Right renal cortex interstitium (tissue), 3 donors: Measurements from ENCODE around the gene TMC6. TPM values are rescaled to one million over a fixed set of nuclear protein-coding genes. Genes with fewer than 3 reads are reported as not detected.
"Not testable (repeated sequence)": the region's sequence is repeated elsewhere in the genome, so short reads cannot be mapped to it uniquely, and the experiment has no call there.

ENCODE experiments used
- DNase-seq, 3 donors: peaks; one replicate each; pipeline ENCODE4 v3.0.0-alpha.2; 2013; ENCODE audit warnings: low read depth in 3 of 3, low spot score in 2 of 3
- polyA plus RNA-seq, 3 donors: library from polyadenylated mRNA; unstranded; fragments of 120-200 nt; gene quantifications; one replicate each; pipeline ENCODE4 v1.2.1, GENCODE V29; 2013; ENCODE audit not compliant: insufficient read length in 3 of 3

TMC6 gene
- polyA plus RNA-seq: 10 to 100 TPM; 13.4 to 20.1 (median 17.4) TPM

DNA sequence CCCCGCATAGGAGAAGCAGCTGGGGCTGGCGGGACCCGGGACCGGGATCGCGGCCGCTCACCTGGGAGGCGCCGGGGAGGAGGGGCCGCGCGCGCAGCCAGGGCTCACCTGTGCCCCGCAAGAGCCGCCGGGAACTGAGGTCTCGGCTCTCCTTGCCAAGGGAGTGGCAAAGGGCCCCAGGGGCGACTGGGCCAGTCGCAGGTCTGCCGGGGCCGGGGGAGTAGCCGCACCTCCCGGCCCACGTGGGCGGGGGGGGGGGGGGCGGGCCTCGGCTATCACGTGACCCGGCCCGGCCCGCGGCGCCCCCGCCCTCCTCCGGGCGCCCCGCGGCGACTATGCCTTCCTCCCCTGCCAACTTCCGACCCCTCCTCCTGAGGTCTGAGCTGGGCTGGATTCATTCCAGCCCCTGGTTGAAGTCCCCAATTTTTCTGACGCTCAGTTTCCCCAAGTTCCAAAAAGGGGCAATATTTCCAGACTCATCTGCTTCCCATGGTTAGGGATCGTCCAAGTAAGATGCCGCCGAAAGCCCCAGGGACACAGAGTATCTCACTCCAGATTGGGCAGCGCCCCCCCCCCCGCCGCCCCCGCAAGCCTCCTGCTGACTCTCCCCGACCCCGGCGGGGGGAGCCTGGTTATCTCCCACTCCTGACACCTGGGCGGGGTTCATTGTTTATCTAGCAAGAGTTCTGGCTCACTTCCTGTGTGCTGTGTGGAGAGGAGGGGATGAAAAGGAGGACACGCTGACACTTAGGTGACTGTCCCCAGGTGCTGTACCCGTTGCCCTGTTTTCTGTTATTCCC, at the start of gene TMC6:
Gene TMC6 (minus strand): TSS at position 205 of the 800 bp plus-strand sequence. CDS start 1,923 bp downstream, outside the sequence.
- no peak for DNase-seq

DNA sequence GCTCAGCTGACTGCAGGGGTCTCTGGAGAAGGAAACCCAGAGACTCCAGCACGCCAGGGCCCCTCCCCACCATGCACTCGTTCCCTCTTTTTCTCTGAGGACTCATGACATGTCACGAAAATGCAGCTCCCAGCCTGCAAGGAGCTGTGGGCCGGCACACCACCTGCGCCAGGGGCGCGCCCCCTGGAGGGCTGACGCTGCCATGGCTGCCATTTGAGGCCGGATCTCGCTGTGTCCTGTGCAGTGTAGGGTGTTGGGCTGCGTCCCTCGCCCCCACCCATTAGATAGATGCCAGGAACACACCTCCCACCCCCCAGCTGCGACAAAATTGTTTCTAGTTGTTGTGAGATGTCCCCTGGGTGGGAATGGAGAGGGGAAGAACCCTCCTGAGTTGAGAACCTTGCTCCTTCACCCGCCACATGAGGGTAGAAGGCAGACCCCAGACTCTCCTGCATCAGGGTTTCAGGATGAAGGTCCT, 48.0 kb upstream of the TMC6 start:
- DNase-seq: no peak

DNA sequence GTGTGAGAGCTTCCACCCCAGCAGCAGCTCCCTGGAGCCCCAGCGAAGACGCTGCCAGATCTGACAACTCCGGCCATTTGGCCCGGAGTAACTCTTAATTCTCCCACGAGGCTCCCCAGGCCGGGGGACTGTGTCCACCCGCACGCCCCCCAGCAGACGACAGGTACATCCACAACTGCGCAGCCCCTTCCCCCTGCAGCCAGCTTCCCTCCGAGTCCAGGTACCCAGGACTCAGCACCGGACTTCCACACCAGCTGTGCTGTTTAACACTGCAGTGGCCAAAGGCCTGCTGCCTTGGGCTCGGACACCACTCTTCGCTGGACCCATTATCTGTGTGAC, 47.1 kb upstream of the TMC6 start:
- no peak for DNase-seq

DNA sequence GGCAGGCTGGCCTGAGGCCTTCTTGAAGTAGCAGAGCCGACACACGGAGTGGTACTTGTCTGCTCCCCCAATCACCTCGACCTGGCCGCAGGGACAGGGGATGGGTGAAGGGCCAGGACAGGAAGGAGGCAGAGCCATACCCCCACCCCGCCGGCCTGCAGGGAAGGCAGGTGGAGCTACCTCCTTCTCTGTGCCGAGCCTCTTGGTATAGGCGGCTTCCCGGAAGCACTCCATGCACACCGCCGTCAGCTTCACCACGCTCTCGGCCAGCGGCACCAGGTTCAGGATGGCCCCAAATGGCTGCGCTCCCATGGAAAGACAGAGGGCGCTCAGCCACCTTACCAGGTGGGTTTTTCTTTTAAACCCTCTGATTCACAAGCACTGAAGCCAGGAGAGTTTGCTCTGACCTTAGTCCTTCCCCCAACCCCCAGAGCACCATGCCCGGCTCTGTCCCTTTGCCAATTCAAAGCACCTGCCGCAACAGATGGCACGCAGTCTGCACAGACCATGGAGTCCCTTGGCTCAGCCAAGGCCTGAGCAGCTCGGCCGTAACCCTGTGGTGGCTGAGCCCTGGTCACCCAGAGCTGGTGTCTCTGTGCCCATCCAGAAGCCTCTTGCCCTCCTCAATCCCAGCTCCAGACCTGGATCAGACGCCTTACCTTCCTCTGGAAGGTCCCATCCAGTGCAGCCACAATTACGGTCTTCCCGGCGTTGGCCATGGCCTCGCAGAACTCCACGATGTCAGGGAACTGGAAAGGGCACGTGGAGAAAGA, 46.5 kb upstream of the TMC6 start:
- DNase-seq: no peak

GRCh38 chr17:78174346-78174869, 45.9 kb upstream of the TMC6 start:
- DNase-seq: no peak

GRCh38 chr17:78173097-78173715, 44.7 kb upstream of the TMC6 start:
- no peak for DNase-seq

- DNase-seq: no peak
Observed at GRCh38 chr17:78172249-78173051, 43.9 kb upstream of the TMC6 start.

DNA sequence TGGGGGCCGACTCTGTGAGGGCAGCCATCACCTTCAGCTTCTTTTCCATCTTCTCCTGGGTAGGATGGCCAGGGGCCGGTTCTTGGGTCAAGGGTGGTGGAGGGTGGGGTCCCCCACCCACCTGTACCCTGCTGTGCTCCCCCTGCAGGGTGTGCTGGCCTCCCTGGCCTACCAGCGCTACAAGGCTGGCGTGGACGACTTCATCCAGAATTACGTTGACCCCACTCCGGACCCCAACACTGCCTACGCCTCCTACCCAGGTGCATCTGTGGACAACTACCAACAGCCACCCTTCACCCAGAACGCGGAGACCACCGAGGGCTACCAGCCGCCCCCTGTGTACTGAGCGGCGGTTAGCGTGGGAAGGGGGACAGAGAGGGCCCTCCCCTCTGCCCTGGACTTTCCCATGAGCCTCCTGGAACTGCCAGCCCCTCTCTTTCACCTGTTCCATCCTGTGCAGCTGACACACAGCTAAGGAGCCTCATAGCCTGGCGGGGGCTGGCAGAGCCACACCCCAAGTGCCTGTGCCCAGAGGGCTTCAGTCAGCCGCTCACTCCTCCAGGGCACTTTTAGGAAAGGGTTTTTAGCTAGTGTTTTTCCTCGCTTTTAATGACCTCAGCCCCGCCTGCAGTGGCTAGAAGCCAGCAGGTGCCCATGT, 43.2 kb upstream of the TMC6 start:
- DNase-seq: not testable (repeated sequence)

DNA sequence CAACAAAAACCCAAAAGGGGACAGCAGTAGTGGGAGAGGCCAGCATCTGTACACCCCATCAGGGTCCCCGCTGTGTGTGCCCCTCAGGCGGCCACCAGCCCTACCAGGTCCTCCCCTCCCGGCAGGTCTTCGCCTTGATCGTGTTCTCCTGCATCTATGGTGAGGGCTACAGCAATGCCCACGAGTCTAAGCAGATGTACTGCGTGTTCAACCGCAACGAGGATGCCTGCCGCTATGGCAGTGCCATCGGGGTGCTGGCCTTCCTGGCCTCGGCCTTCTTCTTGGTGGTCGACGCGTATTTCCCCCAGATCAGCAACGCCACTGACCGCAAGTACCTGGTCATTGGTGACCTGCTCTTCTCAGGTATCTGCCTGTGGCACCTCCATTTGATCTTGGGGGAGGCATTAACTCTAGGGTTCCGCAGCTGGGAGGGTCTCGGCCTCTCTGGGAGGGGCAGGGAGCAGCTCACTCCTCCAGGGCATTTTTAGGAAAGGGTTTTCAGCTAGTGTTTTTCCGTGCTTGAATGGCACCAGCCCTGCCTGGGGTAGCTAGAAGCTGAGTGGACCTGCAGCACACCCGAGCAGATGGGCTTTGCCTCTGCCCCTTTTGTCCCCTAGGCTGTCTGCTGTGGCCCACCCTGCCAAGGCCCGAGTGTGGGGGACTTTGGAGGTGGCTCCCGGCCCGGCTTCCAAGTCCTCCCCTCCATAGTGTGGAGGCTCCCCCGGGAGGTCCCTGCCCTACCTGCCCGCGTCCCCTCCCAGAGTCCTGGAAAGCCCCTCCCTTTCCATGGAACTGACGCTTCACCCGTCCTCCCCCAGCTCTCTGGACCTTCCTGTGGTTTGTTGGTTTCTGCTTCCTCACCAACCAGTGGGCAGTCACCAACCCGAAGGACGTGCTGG, 42.4 kb upstream of the TMC6 start:
- DNase-seq: no peak

GRCh38 chr17:78168903-78169793, 40.6 kb upstream of the TMC6 start:
- DNase-seq: no peak

- DNase-seq: no peak
Observed at GRCh38 chr17:78168242-78168902, 39.8 kb upstream of the TMC6 start, which contains the start of gene SYNGR2. Gene SYNGR2, plus strand, starts transcription at chr17:78168581. Its CDS starts 36 bp downstream, at chr17:78168617.

DNA sequence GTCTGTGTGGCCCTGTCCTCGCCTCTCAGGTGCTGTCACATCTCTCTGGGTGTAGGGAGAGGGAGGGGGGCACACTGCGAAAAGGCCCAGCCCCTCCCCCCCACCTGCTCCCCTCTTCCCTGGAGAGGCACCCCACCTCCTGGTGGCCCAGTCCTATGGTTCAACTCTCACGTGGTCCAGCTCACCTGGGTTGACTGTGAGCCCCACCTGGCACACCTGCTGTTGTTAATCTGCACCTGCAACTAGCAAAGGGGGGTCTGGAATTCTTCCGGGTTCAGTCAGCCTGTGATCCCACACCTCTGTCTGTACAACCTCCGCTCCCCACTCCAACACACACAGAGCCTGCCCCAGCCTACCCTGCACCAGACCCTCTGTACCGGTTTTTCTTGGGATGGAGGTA, 37.9 kb upstream of the TMC6 start:
- no peak for DNase-seq

DNA sequence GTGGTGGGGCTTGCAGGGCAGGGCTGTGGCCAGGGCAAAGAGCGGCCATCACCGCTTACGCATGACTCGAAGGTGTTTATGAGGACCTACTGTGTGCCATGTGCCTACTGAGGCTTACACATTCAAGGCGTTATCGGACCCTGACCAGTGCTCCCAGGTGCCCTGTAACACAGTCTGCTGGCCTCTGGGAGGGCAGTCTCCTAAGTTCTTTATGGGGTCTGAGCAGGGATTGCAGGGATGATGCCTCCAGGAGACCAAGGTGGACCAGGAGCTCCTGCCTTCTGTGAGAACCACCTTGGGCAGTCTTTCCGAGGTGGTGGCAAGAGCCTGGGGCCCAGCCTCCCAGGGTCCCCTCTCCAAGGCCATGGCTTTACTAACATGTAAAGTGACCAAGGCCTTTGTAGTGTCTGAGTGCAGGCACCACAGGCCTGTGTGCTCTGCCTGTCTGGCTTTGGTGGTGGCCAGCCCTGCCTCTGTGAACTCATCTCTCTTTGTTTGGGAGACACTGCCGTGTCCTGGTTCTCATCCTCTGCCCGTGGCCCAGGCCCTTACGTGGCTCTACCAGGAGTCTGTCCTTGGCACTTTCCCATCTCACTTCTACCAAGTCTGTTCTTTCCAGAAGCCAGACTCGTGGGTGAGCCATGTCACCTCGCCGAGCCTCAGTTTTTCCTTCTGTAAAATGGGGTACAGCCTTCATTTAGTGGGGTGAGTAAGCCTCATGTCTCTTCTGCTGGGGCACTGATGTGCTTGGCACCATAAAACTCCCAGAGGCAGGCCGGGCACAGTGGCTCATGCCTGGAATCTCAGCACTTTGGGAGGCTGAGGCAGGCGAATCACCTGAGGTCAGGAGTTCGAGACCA, 36.4 kb upstream of the TMC6 start:
- no peak for DNase-seq

- DNase-seq: no peak
Observed at GRCh38 chr17:78163881-78164747, 35.6 kb upstream of the TMC6 start.

DNA sequence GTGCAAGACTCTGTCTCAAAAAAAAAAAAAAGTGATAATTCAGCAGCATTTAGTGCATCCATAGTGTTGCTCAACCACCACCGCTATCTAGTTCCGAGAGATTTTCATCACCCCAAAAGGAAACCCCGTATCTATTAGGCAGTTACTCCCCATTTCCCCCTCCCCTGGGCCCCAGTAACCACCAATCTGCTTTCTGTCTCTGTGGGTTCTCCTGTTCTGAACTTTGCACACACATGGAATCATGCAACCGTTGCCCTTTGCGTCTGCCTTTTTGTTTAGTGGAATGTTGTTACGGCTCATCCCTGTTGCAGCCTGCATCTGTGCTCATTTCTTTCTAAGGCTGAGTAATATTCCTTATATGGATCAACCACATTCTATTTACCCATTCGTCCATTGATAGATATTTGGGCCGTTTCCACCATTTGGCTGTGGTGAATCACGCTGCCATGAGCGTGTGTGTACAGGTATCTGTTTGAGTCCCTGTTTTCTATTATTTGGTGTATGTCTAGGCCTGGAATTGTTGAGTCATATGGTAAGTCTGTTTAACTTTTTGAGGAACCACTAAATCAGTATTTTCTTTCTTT, 31.1 kb upstream of the TMC6 start:
- DNase-seq: no peak
